Gastrocnemius medialis (tissue), 4 donors: ENCODE data around the gene TUB.

ENCODE experiments used
- CTCF ChIP-seq, 5 experiments: fragments of 450-650 bp in 3 of 5; fragments of 200-600 bp in 2 of 5; sonication (generic) in 2 of 5; IDR thresholded peaks in 4 of 5; conservative IDR thresholded peaks in 1 of 5; 1 replicate in 4 of 5; 2 replicates in 1 of 5; pipeline ENCODE4 v1.5.1; 2016 to 2019; ENCODE audit warnings: antibody characterized with exemption in 5 of 5, mild to moderate bottlenecking in 3 of 5, moderate library complexity in 3 of 5
- POLR2A ChIP-seq, 2 donors: fragments of 450-650 bp; IDR thresholded peaks; one replicate each; pipeline ENCODE4 v1.6.1; 2017; ENCODE audit warnings: antibody characterized with exemption in 2 of 2, mild to moderate bottlenecking in 2 of 2, moderate library complexity in 2 of 2

GRCh38 chr11:8063324-8063723, 17.7 kb upstream of the TUB start:
- no peak for TF ChIP-seq POLR2A (IDR thresholded peaks at IDR 0.05)
- TF ChIP-seq CTCF (IDR thresholded peaks at IDR 0.05 in 4 of 5, conservative IDR thresholded peaks at IDR 0.05 in 1 of 5) = no peak
